ENCODE results near the gene ATP1A1. TPM values are rescaled to one million over a fixed set of nuclear protein-coding genes. Genes with fewer than 3 reads are reported as not detected.

ATP1A1 gene
- total RNA-seq, 2 experiments from 2014 or later, result 74.4 to 186 TPM

GRCh38 chr1:116337398-116337797, 35.6 kb upstream of the ATP1A1 start:
- peaks cover 66% of the 10 kb centered on the region for H3K4me1 ChIP-seq (ENCODE audit: insufficient read depth, low read length, poor library complexity, severe bottlenecking)
- POLR2A ChIA-PET, result no interaction called here

GRCh38 chr1:116338400-116338799, 34.6 kb upstream of the ATP1A1 start:
- no peaks in the 10 kb centered on the region for H3K9me3 ChIP-seq (ENCODE audit: low read length)
- CTCF ChIA-PET (ENCODE audit: unreplicated experiment), result no interaction called here
- no TSS peak for BruUV-seq (replicated peaks)
- H3K4me3 ChIP-seq (ENCODE audit: low read depth, low read length, poor library complexity, severe bottlenecking), result no peak overlapping the region
- DNase-seq (ENCODE audit: low spot score), result no peak
- no peak for TF ChIP-seq EZH2phosphoT487 (IDR thresholded peaks at IDR 0.05; ENCODE audit: borderline replicate concordance, low read depth, low read length)
- no peak for TF ChIP-seq CTCF (conservative IDR thresholded peaks at IDR 0.05; ENCODE audit: low read length)
- intact Hi-C loops (cut with micrococcal nuclease; ENCODE audit: unreplicated experiment), result no loop called here
- peaks cover 58% of the 10 kb centered on the region for H3K4me1 ChIP-seq (ENCODE audit: insufficient read depth, low read length, poor library complexity, severe bottlenecking)
- H3K9me2 ChIP-seq (ENCODE audit: insufficient read depth, low read length), result no peaks in the 10 kb centered on the region
- H3K4me2 ChIP-seq (ENCODE audit: low read length), result no peak overlapping the region
- no peak overlapping the region for H3K27ac ChIP-seq (ENCODE audit: low read depth, low read length, poor library complexity, severe bottlenecking)
- POLR2A ChIA-PET, result no interaction called here
- H3K36me3 ChIP-seq (ENCODE audit: insufficient read depth, low read length), result no peaks in the 10 kb centered on the region
- H3K79me2 ChIP-seq (ENCODE audit: insufficient read depth, low read depth, low read length), result no peaks in the 10 kb centered on the region
- H4K20me1 ChIP-seq (ENCODE audit: insufficient read depth, low read length), result no peaks in the 10 kb centered on the region
- H2AFZ ChIP-seq (ENCODE audit: low read length), result no peak overlapping the region

More at GRCh38 chr1:116337398-116337797, 35.6 kb upstream of the ATP1A1 start:
- H4K20me1 ChIP-seq (ENCODE audit: insufficient read depth, low read length), result no peaks in the 10 kb centered on the region
- H3K9me2 ChIP-seq (ENCODE audit: insufficient read depth, low read length), result no peaks in the 10 kb centered on the region
- no peak for TF ChIP-seq EZH2phosphoT487 (IDR thresholded peaks at IDR 0.05; ENCODE audit: borderline replicate concordance, low read depth, low read length)
- TF ChIP-seq CTCF (conservative IDR thresholded peaks at IDR 0.05; ENCODE audit: low read length), result no peak
- no TSS peak for BruUV-seq (replicated peaks)
- no peak overlapping the region for H2AFZ ChIP-seq (ENCODE audit: low read length)
- H3K4me2 ChIP-seq (ENCODE audit: low read length), result no peak overlapping the region
- no peak for DNase-seq (ENCODE audit: low spot score)
- H3K79me2 ChIP-seq (ENCODE audit: insufficient read depth, low read depth, low read length), result no peaks in the 10 kb centered on the region
- H3K9me3 ChIP-seq (ENCODE audit: low read length), result no peaks in the 10 kb centered on the region
- intact Hi-C loops (cut with micrococcal nuclease; ENCODE audit: unreplicated experiment), result no loop called here
- H3K4me3 ChIP-seq (ENCODE audit: low read depth, low read length, poor library complexity, severe bottlenecking), result no peak overlapping the region
- CTCF ChIA-PET (ENCODE audit: unreplicated experiment), result no interaction called here
- no peak overlapping the region for H3K27ac ChIP-seq (ENCODE audit: low read depth, low read length, poor library complexity, severe bottlenecking)
- no peaks in the 10 kb centered on the region for H3K36me3 ChIP-seq (ENCODE audit: insufficient read depth, low read length)

- no peak for DNase-seq (ENCODE audit: low spot score)
- Histone ChIP-seq H3K27ac (ENCODE audit: low read depth, low read length, poor library complexity, severe bottlenecking) (no peak overlapping the region), H3K79me2 (ENCODE audit: insufficient read depth, low read depth, low read length) (no peaks in the 10 kb centered on the region), H3K4me2 (ENCODE audit: low read length) (no peak overlapping the region), H3K9me2 (ENCODE audit: insufficient read depth, low read length) (no peaks in the 10 kb centered on the region), H3K4me3 (ENCODE audit: low read depth, low read length, poor library complexity, severe bottlenecking) (no peak overlapping the region), H3K36me3 (ENCODE audit: insufficient read depth, low read length) (no peaks in the 10 kb centered on the region), H2AFZ (ENCODE audit: low read length) (no peak overlapping the region), H4K20me1 (ENCODE audit: insufficient read depth, low read length) (no peaks in the 10 kb centered on the region), H3K9me3 (ENCODE audit: low read length) (no peaks in the 10 kb centered on the region), H3K4me1 (ENCODE audit: insufficient read depth, low read length, poor library complexity, severe bottlenecking) (peaks cover 53% of the 10 kb centered on the region)
- intact Hi-C loops (cut with micrococcal nuclease; ENCODE audit: unreplicated experiment), result no loop called here
- no peak for TF ChIP-seq EZH2phosphoT487 (IDR thresholded peaks at IDR 0.05; ENCODE audit: borderline replicate concordance, low read depth, low read length)
- no peak for TF ChIP-seq CTCF (conservative IDR thresholded peaks at IDR 0.05; ENCODE audit: low read length)
- BruUV-seq (replicated peaks), result no TSS peak
- ChIA-PET CTCF (ENCODE audit: unreplicated experiment) (no interaction called here), POLR2A (interaction anchor here (0.9 kb wide), 1 partner anchor 10 kb away, joined by 3 read pairs; no protein-coding TSS in a partner anchor)
Measured at GRCh38 chr1:116340506-116341231, 32.4 kb upstream of the ATP1A1 start.

All from OCI-LY7 (cell line).